Transverse colon (tissue), 4 donors: Measurements from ENCODE around the gene FOXP1.

ENCODE experiments used
- CTCF ChIP-seq, 5 experiments: fragments of 200-600 bp in 3 of 5; fragments of 450-650 bp in 2 of 5; sonication (generic) in 3 of 5; IDR thresholded peaks; 1 replicate in 2 of 5; 2 replicates in 3 of 5; pipeline ENCODE4 v1.5.1; 2016 to 2017; ENCODE audit warnings: antibody characterized with exemption in 5 of 5, inconsistent platforms in 3 of 5, mild to moderate bottlenecking in 2 of 5, moderate library complexity in 1 of 5
- EP300 ChIP-seq: sonication (generic); formaldehyde crosslinking; IDR thresholded peaks from one replicate; pipeline ENCODE4 v1.6.1; 2017; ENCODE audit warnings: antibody characterized with exemption, low read depth
- POLR2A ChIP-seq: fragments of 450-650 bp; IDR thresholded peaks from one replicate; pipeline ENCODE4 v1.6.1; 2016; ENCODE audit warnings: antibody characterized with exemption, mild to moderate bottlenecking, moderate library complexity
- POLR2AphosphoS5 ChIP-seq, 3 donors: sonication (generic); formaldehyde crosslinking; IDR thresholded peaks; one replicate each; pipeline ENCODE4 v1.6.1; 2016; ENCODE audit warnings: antibody characterized with exemption in 3 of 3

GRCh38 chr3:71584394-71585011 lies 975 bp upstream of the FOXP1 start:
- no peak for TF ChIP-seq CTCF (IDR thresholded peaks at IDR 0.05)
- TF ChIP-seq EP300: no peak
- peak; percentile 57 for TF ChIP-seq POLR2A
- peak; percentile 32 to 63 (median 58) for TF ChIP-seq POLR2AphosphoS5 (IDR thresholded peaks at IDR 0.05)
